ENCODE results near the gene DMXL2. TPM values are rescaled to one million over a fixed set of nuclear protein-coding genes. Genes with fewer than 3 reads are reported as not detected.

DMXL2 gene
- total and polyA plus RNA-seq, 2 experiments from 2014 or later, result 6.1 to 61.1 TPM

DNA sequence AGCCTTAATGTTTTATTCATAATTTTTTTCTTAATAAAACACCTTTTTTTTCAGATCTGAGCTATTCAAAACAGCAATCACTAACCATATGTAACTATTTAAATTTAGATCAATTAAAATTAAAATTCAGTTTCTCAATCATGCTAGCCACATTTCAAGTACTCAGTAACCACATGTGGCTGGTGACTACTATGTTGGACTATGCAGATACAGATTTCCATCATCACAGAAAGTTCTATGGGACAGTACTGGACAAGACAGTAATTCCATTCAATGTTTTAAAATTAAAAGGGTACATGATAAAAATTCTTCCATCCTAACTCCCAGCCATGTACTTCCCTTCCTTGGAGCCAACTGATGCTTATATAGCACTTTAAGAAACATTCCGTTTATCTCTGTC is 161.8 kb downstream of the DMXL2 start:
- Histone ChIP-seq H4K20me1 (replicated peaks; ENCODE audit: insufficient read depth) (no peaks in the 10 kb centered on the region), H3F3A (replicated peaks; ENCODE audit: low read depth) (no peaks in the 10 kb centered on the region), H3K9me2 (ENCODE audit: insufficient read depth) (no peaks in the 10 kb centered on the region), H3K36me3 (ENCODE audit: insufficient read depth) (no peaks in the 10 kb centered on the region), H3K4me1 (ENCODE audit: insufficient read depth) (peaks cover 10% of the 10 kb centered on the region), H3K79me2 (replicated peaks; ENCODE audit: insufficient read depth) (no peaks in the 10 kb centered on the region), H3K27ac (ENCODE audit: low read depth) (no peak overlapping the region), H3K4me2 (no peak overlapping the region), H3K27me3 (ENCODE audit: insufficient read depth) (no peaks in the 10 kb centered on the region), H2AFZ (no peak overlapping the region), H3K4me3 (no peak overlapping the region)
- TF ChIP-seq STAT1 (IDR thresholded peaks at IDR 0.05; ENCODE audit: unreplicated experiment), result no peak
- no peak for TF ChIP-seq CREB1 (CRISPR knock-in tag; IDR thresholded peaks at IDR 0.05; ENCODE audit: low read depth)
- no peak for TF ChIP-seq POLR2AphosphoS5 (IDR thresholded peaks at IDR 0.05; ENCODE audit: low read depth)
- no peak for TF ChIP-seq JUNB (IDR thresholded peaks at IDR 0.05; ENCODE audit: unreplicated experiment)
- no peak for TF ChIP-seq REST (IDR thresholded peaks at IDR 0.05; ENCODE audit: unreplicated experiment)
- no peak for TF ChIP-seq EZH2 (IDR thresholded peaks at IDR 0.05; ENCODE audit: low read depth, unreplicated experiment)
- no peak for TF ChIP-seq NANOG (IDR thresholded peaks at IDR 0.05; ENCODE audit: borderline replicate concordance)
- DNase-seq (ENCODE audit: low spot score), result no peak
- H3K4me3 Mint-ChIP-seq, result no peak overlapping the region
- H3K27me3 Mint-ChIP-seq (ENCODE audit: insufficient read depth, low read depth, poor library complexity), result no peaks in the 10 kb centered on the region
- ATAC-seq, result no peak
- H3K4me1 Mint-ChIP-seq, result peaks cover 2% of the 10 kb centered on the region; the same call in 1 of the 3 replicates
- H3K9me3 Mint-ChIP-seq, result no peaks in the 10 kb centered on the region
- no peaks in the 10 kb centered on the region for H3K36me3 Mint-ChIP-seq (ENCODE audit: low read depth)
- no peak overlapping the region for H3K27ac Mint-ChIP-seq

DNA sequence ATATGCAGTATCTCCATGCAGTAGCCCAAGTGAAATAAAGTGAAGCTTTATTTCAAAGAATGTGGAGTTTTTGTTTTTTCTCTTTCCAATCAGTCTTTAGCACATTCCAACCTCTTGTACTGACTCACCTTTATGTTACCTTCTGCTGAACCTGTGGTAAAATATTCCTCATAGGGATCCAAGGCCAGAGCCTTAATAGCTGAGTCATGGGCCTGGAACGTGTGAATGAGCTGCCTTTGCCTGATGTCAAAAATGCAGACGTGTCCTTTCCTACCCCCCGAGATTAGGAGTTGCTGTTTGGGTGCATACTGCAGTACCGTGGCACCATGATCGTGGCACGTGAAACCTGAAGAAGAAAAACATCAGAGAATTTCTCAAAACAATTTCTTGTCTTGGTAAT is 172.6 kb downstream of the DMXL2 start:
- H3K4me1 Mint-ChIP-seq, result peaks cover 20% of the 10 kb centered on the region
- Histone ChIP-seq H3K27ac (ENCODE audit: low read depth) (no peak overlapping the region), H4K20me1 (replicated peaks; ENCODE audit: insufficient read depth) (no peaks in the 10 kb centered on the region), H3K27me3 (ENCODE audit: insufficient read depth) (no peaks in the 10 kb centered on the region), H3K79me2 (replicated peaks; ENCODE audit: insufficient read depth) (no peaks in the 10 kb centered on the region), H3K4me1 (ENCODE audit: insufficient read depth) (0 out of 2 replicates have a peak, but pooled peaks cover 5% of the 10 kb centered on the region), H3K9me2 (ENCODE audit: insufficient read depth) (no peaks in the 10 kb centered on the region), H3F3A (replicated peaks; ENCODE audit: low read depth) (no peaks in the 10 kb centered on the region), H2AFZ (no peak overlapping the region), H3K36me3 (ENCODE audit: insufficient read depth) (no peaks in the 10 kb centered on the region), H3K4me2 (no peak overlapping the region), H3K4me3 (no peak overlapping the region)
- H3K9me3 Mint-ChIP-seq, result no peaks in the 10 kb centered on the region
- H3K4me3 Mint-ChIP-seq, result no peak overlapping the region
- peaks cover 5% of the 10 kb centered on the region; the same call in 1 of the 3 replicates for H3K36me3 Mint-ChIP-seq (ENCODE audit: low read depth)
- peaks cover 7% of the 10 kb centered on the region for H3K27me3 Mint-ChIP-seq (ENCODE audit: insufficient read depth, low read depth, poor library complexity)
- ATAC-seq (no peak), DNase-seq (ENCODE audit: low spot score) (no peak)
- H3K27ac Mint-ChIP-seq, result peak overlapping the region; percentile 72
- TF ChIP-seq CTCF (conservative IDR thresholded peaks at IDR 0.05; ENCODE audit: low read depth in 2 of 2), result no peak
- TF ChIP-seq EZH2phosphoT487 (IDR thresholded peaks at IDR 0.05; ENCODE audit: unreplicated experiment), result no peak
- no peak for TF ChIP-seq ZNF462 (CRISPR knock-in tag; IDR thresholded peaks at IDR 0.05)
